Nephron (organoid): Measurements from ENCODE around the gene JMJD6.
A peak's percentile ranks its signal among the peaks of the same experiment; 100 is the strongest.

Source experiments
- H3K27ac Mint-ChIP-seq, 3 experiments: 2 replicates each; pipeline ENCODE4 v1.8.0; 2020; ENCODE audit warnings: mixed read lengths in 3 of 3, mild to moderate bottlenecking in 2 of 3, moderate library complexity in 1 of 3
- H3K27me3 Mint-ChIP-seq: 2 replicates; pipeline ENCODE4 v1.8.0; 2021; ENCODE audit warnings: low read depth, mild to moderate bottlenecking, moderate library complexity, mixed read lengths
- H3K36me3 Mint-ChIP-seq: 2 replicates; pipeline ENCODE4 v1.8.0; 2020; ENCODE audit warnings: low read depth, mixed read lengths
- H3K4me1 Mint-ChIP-seq: 2 replicates; pipeline ENCODE4 v1.8.0; 2020; ENCODE audit warnings: mixed read lengths
- H3K4me3 Mint-ChIP-seq, 3 experiments: 2 replicates each; pipeline ENCODE4 v1.8.0; 2020; ENCODE audit warnings: mild to moderate bottlenecking in 3 of 3, mixed read lengths in 3 of 3, moderate library complexity in 2 of 3
- H3K9me3 Mint-ChIP-seq: 2 replicates; pipeline ENCODE4 v1.8.0; 2020; ENCODE audit warnings: mixed read lengths
- TF ChIP-seq, protein P1 (sequence below), 3 experiments: fragments of 200-600 bp; sonication (generic); IDR thresholded peaks; one replicate each; pipeline ENCODE4 v1.5.0; 2021; ENCODE audit warnings: antibody characterized with exemption in 3 of 3; ENCODE audit not compliant: unreplicated experiment in 3 of 3

JMJD6 gene

DNA sequence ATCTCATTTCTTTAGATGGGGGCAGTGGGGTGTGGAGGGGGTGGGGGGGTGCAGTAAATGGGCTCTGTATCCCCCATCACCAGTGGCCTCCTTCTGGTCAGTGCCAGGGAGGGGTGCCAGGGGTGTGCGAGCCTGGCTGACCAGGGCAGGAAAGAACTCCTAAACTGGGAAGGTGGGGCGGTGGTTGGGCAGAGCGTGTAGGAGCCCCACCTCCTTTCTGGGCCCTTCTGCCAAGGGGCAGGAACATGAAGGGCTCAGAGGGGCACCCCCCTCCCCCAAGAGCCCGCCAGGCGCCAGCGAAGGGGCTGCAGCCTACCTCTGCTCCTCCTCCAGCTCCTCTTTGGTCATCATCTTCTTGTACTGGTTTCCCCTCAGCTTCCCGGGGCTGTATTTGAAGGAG is 41.6 kb downstream of the JMJD6 start:
- Mint-ChIP-seq H3K27ac (peak overlapping the region in 1 of 3 experiments; percentile 67), H3K27me3 (no peaks in the 10 kb centered on the region), H3K9me3 (no peaks in the 10 kb centered on the region), H3K4me1 (peaks cover 72% of the 10 kb centered on the region), H3K4me3 (no peak overlapping the region), H3K36me3 (no peaks in the 10 kb centered on the region)
- TF ChIP-seq, protein P1, sequence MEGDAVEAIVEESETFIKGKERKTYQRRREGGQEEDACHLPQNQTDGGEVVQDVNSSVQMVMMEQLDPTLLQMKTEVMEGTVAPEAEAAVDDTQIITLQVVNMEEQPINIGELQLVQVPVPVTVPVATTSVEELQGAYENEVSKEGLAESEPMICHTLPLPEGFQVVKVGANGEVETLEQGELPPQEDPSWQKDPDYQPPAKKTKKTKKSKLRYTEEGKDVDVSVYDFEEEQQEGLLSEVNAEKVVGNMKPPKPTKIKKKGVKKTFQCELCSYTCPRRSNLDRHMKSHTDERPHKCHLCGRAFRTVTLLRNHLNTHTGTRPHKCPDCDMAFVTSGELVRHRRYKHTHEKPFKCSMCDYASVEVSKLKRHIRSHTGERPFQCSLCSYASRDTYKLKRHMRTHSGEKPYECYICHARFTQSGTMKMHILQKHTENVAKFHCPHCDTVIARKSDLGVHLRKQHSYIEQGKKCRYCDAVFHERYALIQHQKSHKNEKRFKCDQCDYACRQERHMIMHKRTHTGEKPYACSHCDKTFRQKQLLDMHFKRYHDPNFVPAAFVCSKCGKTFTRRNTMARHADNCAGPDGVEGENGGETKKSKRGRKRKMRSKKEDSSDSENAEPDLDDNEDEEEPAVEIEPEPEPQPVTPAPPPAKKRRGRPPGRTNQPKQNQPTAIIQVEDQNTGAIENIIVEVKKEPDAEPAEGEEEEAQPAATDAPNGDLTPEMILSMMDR (IDR thresholded peaks at IDR 0.05; ENCODE audit: unreplicated experiment in 3 of 3) = no peak

DNA sequence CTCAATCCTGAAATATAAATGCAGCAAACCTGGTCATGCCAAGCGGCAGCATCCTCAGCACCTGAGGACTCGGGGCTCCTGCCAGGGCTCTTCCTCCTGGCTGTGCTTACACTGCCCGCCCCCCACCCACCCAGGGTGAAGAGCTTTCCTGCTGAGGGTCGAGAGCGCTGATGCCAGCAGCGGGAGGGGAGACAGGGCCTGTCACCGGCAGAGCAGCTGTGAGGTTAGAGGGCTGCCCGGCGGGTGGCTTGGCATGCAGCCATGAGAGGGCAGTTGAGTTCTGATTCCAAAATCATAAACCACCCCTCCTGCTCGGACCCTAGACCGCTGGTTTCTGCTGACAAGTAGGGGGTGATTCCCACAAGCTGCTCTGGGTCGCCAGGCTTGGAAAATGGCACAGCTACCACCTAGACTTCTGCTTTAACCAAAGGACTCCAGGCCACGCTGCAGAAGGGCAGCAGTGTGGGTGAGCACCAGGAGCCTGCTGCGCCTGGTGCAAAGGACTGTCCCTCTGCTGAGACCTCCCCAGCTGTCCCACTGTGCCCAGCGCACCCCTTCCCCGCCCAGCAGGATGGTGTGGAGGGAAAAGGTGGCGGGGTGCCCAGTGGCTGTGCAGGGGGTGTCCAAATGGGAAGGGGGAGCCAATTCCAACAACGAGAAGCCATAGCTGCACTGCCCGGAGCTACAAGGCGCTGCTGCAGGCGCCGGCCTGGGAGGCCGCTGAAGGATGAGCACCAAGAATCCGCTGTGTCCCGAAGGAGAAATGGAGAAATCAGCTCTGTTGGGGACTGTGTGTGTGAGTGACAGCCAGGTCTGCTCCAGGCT is 42.3 kb downstream of the JMJD6 start:
- H3K4me1 Mint-ChIP-seq = peaks cover 72% of the 10 kb centered on the region
- no peaks in the 10 kb centered on the region for H3K9me3 Mint-ChIP-seq
- peak overlapping the region; percentile 76 to 93 (median 88) for H3K27ac Mint-ChIP-seq
- H3K27me3 Mint-ChIP-seq = no peaks in the 10 kb centered on the region
- no peak overlapping the region for H3K4me3 Mint-ChIP-seq
- H3K36me3 Mint-ChIP-seq = no peaks in the 10 kb centered on the region
- TF ChIP-seq, protein P1 (IDR thresholded peaks at IDR 0.05; ENCODE audit: unreplicated experiment in 3 of 3) = no peak

DNA sequence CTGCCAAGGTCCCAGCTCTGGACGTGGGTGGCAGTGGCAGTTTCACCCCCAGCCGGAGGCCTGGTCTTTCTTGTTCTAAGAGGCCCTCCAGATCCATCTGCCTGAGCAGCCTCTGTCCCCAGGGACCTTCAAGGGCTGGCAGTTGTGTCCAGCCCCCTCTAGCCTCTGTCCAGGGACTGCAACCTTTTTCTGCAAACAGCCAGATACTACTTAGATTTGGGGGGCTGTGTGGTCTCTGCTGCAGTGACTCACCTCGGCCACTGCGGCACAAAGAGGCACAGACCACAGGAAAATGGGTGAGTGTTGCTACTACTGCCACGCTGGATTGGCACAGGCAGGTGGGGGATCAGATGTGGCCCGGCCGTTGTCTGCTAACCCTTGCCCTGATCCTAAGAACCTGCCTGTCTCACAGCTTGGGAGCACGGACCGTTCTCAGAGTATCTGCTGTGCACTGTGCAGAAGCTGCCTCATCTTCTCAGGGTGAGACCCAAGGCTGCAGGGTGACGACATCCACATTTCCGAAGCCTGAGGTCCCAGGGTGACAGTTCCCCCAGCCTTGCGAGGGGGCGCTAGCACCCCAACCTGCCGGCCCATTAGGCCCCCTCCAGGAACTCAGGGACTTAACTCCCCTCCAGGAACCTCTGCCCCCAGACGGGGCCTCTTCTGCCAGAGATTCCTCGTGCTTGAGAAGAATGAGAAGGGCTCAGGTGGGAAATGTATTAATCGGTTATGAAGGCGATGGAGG is 43.2 kb downstream of the JMJD6 start:
- Mint-ChIP-seq H3K9me3 (no peaks in the 10 kb centered on the region), H3K4me1 (peaks cover 63% of the 10 kb centered on the region), H3K27me3 (no peaks in the 10 kb centered on the region), H3K4me3 (no peak overlapping the region), H3K36me3 (no peaks in the 10 kb centered on the region), H3K27ac (peak overlapping the region; percentile 76 to 93 (median 88))
- TF ChIP-seq, protein P1 (IDR thresholded peaks at IDR 0.05; ENCODE audit: unreplicated experiment in 3 of 3) = no peak

DNA sequence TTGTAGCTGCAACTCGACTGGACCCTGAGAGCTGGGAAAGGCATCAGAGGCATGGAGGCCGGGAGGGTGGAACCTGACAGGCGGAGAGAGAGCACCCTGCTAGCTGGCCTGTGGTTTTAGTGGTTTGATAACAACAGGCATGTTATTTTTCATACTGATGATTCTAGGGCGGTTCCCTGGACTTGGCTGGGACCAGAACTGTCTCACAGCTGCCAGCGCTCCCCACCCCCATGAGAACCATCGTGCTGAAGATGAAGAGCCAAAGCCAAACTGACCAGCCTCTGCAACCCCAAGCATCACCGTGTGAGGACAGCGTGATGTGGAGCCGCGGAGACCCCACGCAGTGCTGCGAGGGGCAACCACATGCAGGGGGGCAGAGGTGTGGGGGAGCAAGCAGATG is 44.1 kb downstream of the JMJD6 start:
- TF ChIP-seq, protein P1 (IDR thresholded peaks at IDR 0.05; ENCODE audit: unreplicated experiment in 3 of 3) = no peak
- H3K9me3 Mint-ChIP-seq = no peaks in the 10 kb centered on the region
- H3K4me3 Mint-ChIP-seq = peak overlapping the region; percentile 28 to 37 (median 33)
- no peaks in the 10 kb centered on the region for H3K36me3 Mint-ChIP-seq
- H3K4me1 Mint-ChIP-seq = peaks cover 57% of the 10 kb centered on the region
- peak overlapping the region; percentile 80 to 93 (median 88) for H3K27ac Mint-ChIP-seq
- H3K27me3 Mint-ChIP-seq = no peaks in the 10 kb centered on the region

DNA sequence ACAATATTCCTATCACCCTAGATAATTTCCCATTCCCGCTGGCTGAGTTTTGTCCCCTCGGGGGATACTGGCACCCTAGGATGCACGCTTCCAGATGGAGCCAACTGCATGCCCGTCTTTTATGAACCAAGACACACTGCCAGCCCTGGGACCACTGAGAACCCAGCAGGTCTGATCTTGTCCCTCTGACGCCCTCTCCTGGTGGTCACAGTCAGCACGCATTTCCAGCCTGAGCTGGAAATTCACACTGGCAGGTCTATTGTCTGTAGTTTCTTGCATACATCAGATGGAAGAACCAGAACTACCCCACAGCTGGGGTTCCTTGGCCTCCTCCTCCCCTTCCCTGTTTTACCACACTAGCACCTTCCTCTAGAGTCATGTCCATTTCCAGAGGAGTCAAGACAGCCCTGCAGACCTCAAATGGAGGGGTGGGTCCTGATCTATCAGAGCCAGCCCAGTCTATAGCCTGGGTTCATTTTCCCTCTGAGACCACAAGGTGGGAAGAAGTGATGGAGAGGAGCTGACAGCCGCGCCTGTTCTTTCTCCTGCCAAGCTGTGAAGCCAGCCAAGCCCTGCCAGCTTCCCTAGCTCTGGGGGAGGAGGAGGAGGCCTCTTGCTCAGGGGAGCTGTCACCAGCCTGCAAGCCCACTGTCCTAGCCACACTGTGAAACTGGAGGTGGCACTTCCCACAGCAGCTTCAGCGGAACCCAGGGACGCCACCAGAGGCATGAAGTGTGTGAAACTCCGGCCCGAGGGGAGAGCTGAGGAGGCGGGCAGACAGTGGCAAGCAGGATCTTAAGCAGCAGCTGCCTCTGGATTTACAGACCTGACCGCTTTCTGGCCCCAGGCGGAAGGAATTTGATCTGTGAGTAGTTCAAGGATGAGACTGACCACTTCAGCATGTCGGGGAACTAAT is 44.9 kb downstream of the JMJD6 start:
- Mint-ChIP-seq H3K27ac (peak overlapping the region; percentile 80 to 93 (median 88)), H3K4me1 (peaks cover 49% of the 10 kb centered on the region), H3K27me3 (no peaks in the 10 kb centered on the region), H3K9me3 (no peaks in the 10 kb centered on the region), H3K36me3 (no peaks in the 10 kb centered on the region), H3K4me3 (peak overlapping the region in 2 of 3 experiments; percentile 28 to 37)
- TF ChIP-seq, protein P1 (IDR thresholded peaks at IDR 0.05; ENCODE audit: unreplicated experiment in 3 of 3) = peak; percentile 67 to 83 (median 74)
